Left ventricle myocardium inferior (tissue), 1 donor: ENCODE measurements around the gene NEK10. TPM values are rescaled to one million over a fixed set of nuclear protein-coding genes. Genes with fewer than 3 reads are reported as not detected.

Experiments
- DNase-seq: peaks from one replicate; pipeline ENCODE4 v3.0.0-alpha.2; 2020
- H3K27ac ChIP-seq: fragments of 200-600 bp; replicated peaks from 2 replicates; pipeline ENCODE4 v1.8.0; 2021
- H3K27me3 ChIP-seq: fragments of 200-600 bp; 2 replicates; pipeline ENCODE4 v1.8.0; 2021; ENCODE audit warnings: low read depth
- H3K36me3 ChIP-seq: fragments of 200-600 bp; 2 replicates; pipeline ENCODE4 v1.8.0; 2021
- H3K4me1 ChIP-seq: fragments of 200-600 bp; 2 replicates; pipeline ENCODE4 v1.8.0; 2021
- H3K4me3 ChIP-seq: fragments of 200-600 bp; 2 replicates; pipeline ENCODE4 v1.8.0; 2021; ENCODE audit warnings: mild to moderate bottlenecking, moderate library complexity
- H3K9me3 ChIP-seq: fragments of 200-600 bp; replicated peaks from 2 replicates; pipeline ENCODE4 v1.8.0; 2021
- intact Hi-C: fragments of 100-400 bp; cut with micrococcal nuclease; formaldehyde crosslinking; loops from one replicate; pipeline ENCODE4 v1.11.0; 2022
- total RNA-seq: library from RNA; stranded (reverse); fragmentation: NEBNext Ultra II Directional; extraction: Animal tissue kit (Norgen Biotek cat#: 25700); gene quantifications from one replicate; pipeline ENCODE4 v1.2.1, GENCODE V29; 2021
- TF ChIP-seq, protein P1 (sequence below): fragments of 200-600 bp; IDR thresholded peaks from 2 replicates; pipeline ENCODE4 v1.8.0; 2021; ENCODE audit warnings: antibody characterized with exemption, mild to moderate bottlenecking, borderline replicate concordance
- donor health status: DM: no; HTN: yes; CAD: no; lungs with severe emphysema.

NEK10 gene
- total RNA-seq, 1 donor from 2014 or later, result 11.5 TPM

DNA sequence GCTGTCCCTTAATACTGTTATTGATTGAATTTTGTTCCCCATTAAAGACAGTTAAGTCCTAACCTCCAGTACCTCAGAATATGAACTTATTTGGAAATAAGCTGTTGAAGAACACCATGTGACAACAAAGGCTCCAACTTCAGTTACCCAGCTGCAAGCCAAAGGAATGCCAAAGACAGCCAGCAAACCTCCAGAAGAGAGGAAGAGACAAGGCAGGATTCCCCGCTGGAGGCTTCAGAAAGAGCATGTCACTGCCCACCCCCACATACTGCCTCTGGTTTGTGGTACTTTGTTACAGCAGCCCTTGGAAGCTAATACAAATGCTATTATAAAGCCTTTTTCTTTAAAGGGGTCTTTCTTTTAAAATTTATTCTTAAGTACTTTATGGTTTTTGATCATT, 18.4 kb upstream of the NEK10 start:
- no peak for DNase-seq
- H3K4me1 ChIP-seq, result no peaks in the 10 kb centered on the region
- H3K9me3 ChIP-seq, result no peaks in the 10 kb centered on the region
- H3K27me3 ChIP-seq, result no peaks in the 10 kb centered on the region
- intact Hi-C loops, result no loop called here
- TF ChIP-seq, protein P1, sequence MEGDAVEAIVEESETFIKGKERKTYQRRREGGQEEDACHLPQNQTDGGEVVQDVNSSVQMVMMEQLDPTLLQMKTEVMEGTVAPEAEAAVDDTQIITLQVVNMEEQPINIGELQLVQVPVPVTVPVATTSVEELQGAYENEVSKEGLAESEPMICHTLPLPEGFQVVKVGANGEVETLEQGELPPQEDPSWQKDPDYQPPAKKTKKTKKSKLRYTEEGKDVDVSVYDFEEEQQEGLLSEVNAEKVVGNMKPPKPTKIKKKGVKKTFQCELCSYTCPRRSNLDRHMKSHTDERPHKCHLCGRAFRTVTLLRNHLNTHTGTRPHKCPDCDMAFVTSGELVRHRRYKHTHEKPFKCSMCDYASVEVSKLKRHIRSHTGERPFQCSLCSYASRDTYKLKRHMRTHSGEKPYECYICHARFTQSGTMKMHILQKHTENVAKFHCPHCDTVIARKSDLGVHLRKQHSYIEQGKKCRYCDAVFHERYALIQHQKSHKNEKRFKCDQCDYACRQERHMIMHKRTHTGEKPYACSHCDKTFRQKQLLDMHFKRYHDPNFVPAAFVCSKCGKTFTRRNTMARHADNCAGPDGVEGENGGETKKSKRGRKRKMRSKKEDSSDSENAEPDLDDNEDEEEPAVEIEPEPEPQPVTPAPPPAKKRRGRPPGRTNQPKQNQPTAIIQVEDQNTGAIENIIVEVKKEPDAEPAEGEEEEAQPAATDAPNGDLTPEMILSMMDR, result no peak
- peaks cover 42% of the 10 kb centered on the region for H3K36me3 ChIP-seq
- H3K27ac ChIP-seq, result no peak overlapping the region
- no peak overlapping the region for H3K4me3 ChIP-seq

GRCh38 chr3:27385504-27385903, 16.3 kb upstream of the NEK10 start:
- no peak overlapping the region for H3K27ac ChIP-seq
- no peaks in the 10 kb centered on the region for H3K27me3 ChIP-seq
- peaks cover 40% of the 10 kb centered on the region for H3K36me3 ChIP-seq
- H3K4me3 ChIP-seq, result no peak overlapping the region
- DNase-seq, result no peak
- H3K9me3 ChIP-seq, result no peaks in the 10 kb centered on the region
- TF ChIP-seq, protein P1, result no peak
- no peaks in the 10 kb centered on the region for H3K4me1 ChIP-seq
- intact Hi-C loops, result no loop called here

DNA sequence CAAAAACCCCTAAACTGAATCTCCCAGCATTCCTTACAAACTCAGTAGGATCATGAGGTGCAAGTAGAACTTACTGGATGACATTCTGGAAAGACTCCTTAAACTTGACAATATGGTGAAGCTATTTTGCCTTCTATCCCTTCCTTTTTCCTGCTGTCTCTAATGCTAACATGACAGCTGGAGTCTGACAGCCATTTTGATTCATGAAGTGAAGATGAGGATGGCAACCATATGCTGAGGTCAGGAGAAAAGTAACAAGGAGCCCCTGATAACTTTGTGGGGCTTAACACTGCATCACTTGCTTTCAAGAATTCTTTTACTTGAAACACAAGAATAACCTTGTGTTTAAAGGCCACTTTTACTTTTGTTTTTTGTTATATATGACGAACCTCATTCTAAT, 15.0 kb upstream of the NEK10 start:
- TF ChIP-seq, protein P1, result no peak
- no peaks in the 10 kb centered on the region for H3K27me3 ChIP-seq
- no peak for DNase-seq
- H3K4me3 ChIP-seq, result no peak overlapping the region
- no peak overlapping the region for H3K27ac ChIP-seq
- peaks cover 31% of the 10 kb centered on the region for H3K36me3 ChIP-seq
- no peaks in the 10 kb centered on the region for H3K9me3 ChIP-seq
- intact Hi-C loops, result no loop called here
- H3K4me1 ChIP-seq, result no peaks in the 10 kb centered on the region

DNA sequence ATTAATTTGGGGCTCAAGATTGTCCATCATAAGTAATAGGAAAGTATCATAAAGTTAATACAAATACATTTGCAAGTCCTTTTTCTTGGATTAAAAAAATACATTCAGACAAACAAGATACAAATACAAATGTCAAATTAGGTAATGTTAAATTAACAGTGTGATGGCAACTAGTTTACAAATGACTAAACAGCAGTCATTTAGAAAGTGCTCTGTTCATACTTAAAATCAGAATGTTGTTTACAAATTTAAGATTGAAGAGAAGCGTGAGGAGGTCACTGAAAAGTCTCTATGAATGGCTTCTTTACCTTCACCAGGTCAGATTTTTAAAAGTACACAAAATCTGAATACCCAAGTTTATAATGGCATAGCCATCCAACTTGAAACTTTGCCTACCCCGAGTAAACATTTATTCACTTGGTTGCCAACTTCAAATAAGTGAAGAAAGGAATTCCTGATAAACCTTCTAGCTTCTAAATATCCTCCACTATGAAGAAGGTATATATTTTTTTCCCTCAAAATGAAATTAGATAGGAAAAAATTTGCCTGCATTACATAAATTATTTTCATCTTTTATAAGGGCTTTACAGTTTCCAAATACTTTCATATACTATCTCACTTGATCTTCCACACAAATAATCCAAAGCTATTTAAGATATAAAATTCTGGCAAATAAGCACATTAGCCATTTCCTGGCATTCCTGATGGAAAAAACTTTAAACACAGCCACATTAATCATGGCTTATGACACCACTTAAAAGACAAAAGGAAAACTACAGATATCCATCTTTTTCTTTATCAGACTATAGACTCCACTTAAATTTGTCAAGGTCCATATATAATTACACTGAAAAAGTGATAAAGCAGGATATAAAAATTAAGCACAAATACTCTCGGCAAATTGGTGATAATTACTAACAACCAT, 11.5 kb upstream of the NEK10 start:
- Histone ChIP-seq H3K4me3 (no peak overlapping the region), H3K4me1 (no peaks in the 10 kb centered on the region), H3K9me3 (no peaks in the 10 kb centered on the region), H3K27me3 (no peaks in the 10 kb centered on the region), H3K36me3 (peaks cover 31% of the 10 kb centered on the region), H3K27ac (no peak overlapping the region)
- intact Hi-C loops, result no loop called here
- no peak for DNase-seq
- TF ChIP-seq, protein P1, result no peak

GRCh38 chr3:27378331-27378730, 9.1 kb upstream of the NEK10 start:
- Histone ChIP-seq H3K27ac (no peak overlapping the region), H3K9me3 (no peaks in the 10 kb centered on the region), H3K36me3 (peaks cover 18% of the 10 kb centered on the region), H3K4me1 (no peaks in the 10 kb centered on the region), H3K4me3 (no peak overlapping the region), H3K27me3 (no peaks in the 10 kb centered on the region)
- DNase-seq, result no peak
- TF ChIP-seq, protein P1, result no peak
- intact Hi-C loops, result no loop called here
